Natural killer cell treated with Interleukin-12 subunit alpha and Interleukin-12 subunit beta and Interleukin-15 and Interleukin-18, amount 100 ng/mL, for 72 hours (primary cell): ENCODE measurements around the gene TTLL10. TPM values are rescaled to one million over a fixed set of nuclear protein-coding genes. Genes with fewer than 3 reads are reported as not detected.
"Not testable (repeated sequence)": the region's sequence is repeated elsewhere in the genome, so short reads cannot be mapped to it uniquely, and the experiment has no call there.

Source experiments
- ATAC-seq, 2 donors: fragments of 150-1000 bp; cut with Tn5 transposase in 1 of 2; sonication (Bioruptor Pico), chemical (Tn5 transposase) in 1 of 2; 2 replicates each; pipeline ENCODE4 v1.10.0; 2021
- DNase-seq: peaks from one replicate; pipeline ENCODE4 v3.0.0; 2022; ENCODE audit warnings: low spot score
- H3K27ac Mint-ChIP-seq, 2 donors: 1 replicate in 1 of 2; 2 replicates in 1 of 2; pipeline ENCODE4 v1.8.0; 2022; ENCODE audit warnings: mixed read lengths in 2 of 2, mild to moderate bottlenecking in 1 of 2, moderate library complexity in 1 of 2
- H3K27me3 Mint-ChIP-seq, 2 donors: 1 replicate in 1 of 2; 2 replicates in 1 of 2; pipeline ENCODE4 v1.8.0; 2022; ENCODE audit warnings: mixed read lengths in 2 of 2
- H3K36me3 Mint-ChIP-seq: one replicate; pipeline ENCODE4 v1.8.0; 2022; ENCODE audit warnings: mixed read lengths
- H3K4me1 Mint-ChIP-seq, 2 donors: 1 replicate in 1 of 2; 2 replicates in 1 of 2; pipeline ENCODE4 v1.8.0; 2022; ENCODE audit warnings: low read depth in 2 of 2, mixed read lengths in 2 of 2, mild to moderate bottlenecking in 1 of 2
- H3K4me3 Mint-ChIP-seq: one replicate; pipeline ENCODE4 v1.8.0; 2022; ENCODE audit warnings: mixed read lengths
- H3K9me3 Mint-ChIP-seq: 2 replicates; pipeline ENCODE4 v1.8.0; 2022; ENCODE audit warnings: mixed read lengths
- total RNA-seq, 2 donors: library from RNA; stranded (reverse); gene quantifications; one replicate each; pipeline ENCODE4 v1.2.3, GENCODE V29; 2022

The TTLL10 gene
- total RNA-seq, 2 donors from 2014 or later = 0.31 TPM; not detected in 1

GRCh38 chr1:1167398-1167821 lies 6.3 kb upstream of the TTLL10 start:
- H3K4me3 Mint-ChIP-seq = no peak overlapping the region
- DNase-seq (no peak), ATAC-seq (no peak)
- peaks cover 5 to 14% of the 10 kb centered on the region in 2 donors for H3K4me1 Mint-ChIP-seq
- H3K27ac Mint-ChIP-seq = no peak overlapping the region
- no peaks in the 10 kb centered on the region for H3K36me3 Mint-ChIP-seq
- H3K27me3 Mint-ChIP-seq = peaks cover 0 to 2% of the 10 kb centered on the region in 2 donors
- H3K9me3 Mint-ChIP-seq = no peaks in the 10 kb centered on the region

GRCh38 chr1:1167841-1168450 lies 5.7 kb upstream of the TTLL10 start:
- Mint-ChIP-seq H3K36me3 (no peaks in the 10 kb centered on the region), H3K27ac (no peak overlapping the region)
- no peak for ATAC-seq

GRCh38 chr1:1168451-1169411 lies 4.9 kb upstream of the TTLL10 start:
- Mint-ChIP-seq H3K27ac (no peak overlapping the region), H3K27me3 (peaks cover 0 to 2% of the 10 kb centered on the region in 2 donors), H3K9me3 (no peaks in the 10 kb centered on the region), H3K4me1 (peaks cover 5 to 14% of the 10 kb centered on the region in 2 donors), H3K4me3 (no peak overlapping the region), H3K36me3 (no peaks in the 10 kb centered on the region)
- ATAC-seq (no peak), DNase-seq (no peak)

More at GRCh38 chr1:1167841-1168450, 5.7 kb upstream of the TTLL10 start:
- peaks cover 0 to 2% of the 10 kb centered on the region in 2 donors for H3K27me3 Mint-ChIP-seq
- H3K4me1 Mint-ChIP-seq = peaks cover 5 to 14% of the 10 kb centered on the region in 2 donors
- no peak for DNase-seq
- no peaks in the 10 kb centered on the region for H3K9me3 Mint-ChIP-seq
- no peak overlapping the region for H3K4me3 Mint-ChIP-seq

GRCh38 chr1:1169429-1170214 lies 4.1 kb upstream of the TTLL10 start:
- Mint-ChIP-seq H3K27ac (no peak overlapping the region), H3K36me3 (no peaks in the 10 kb centered on the region), H3K4me1 (peaks cover 5 to 14% of the 10 kb centered on the region in 2 donors), H3K9me3 (no peaks in the 10 kb centered on the region), H3K27me3 (peaks cover 0 to 2% of the 10 kb centered on the region in 2 donors), H3K4me3 (no peak overlapping the region)
- no peak for DNase-seq
- ATAC-seq = no peak

GRCh38 chr1:1170215-1171091 lies 3.2 kb upstream of the TTLL10 start:
- Mint-ChIP-seq H3K9me3 (no peaks in the 10 kb centered on the region), H3K36me3 (no peaks in the 10 kb centered on the region), H3K27ac (no peak overlapping the region), H3K4me1 (peaks cover 5 to 14% of the 10 kb centered on the region in 2 donors), H3K4me3 (no peak overlapping the region), H3K27me3 (peaks cover 0 to 4% of the 10 kb centered on the region in 2 donors)
- ATAC-seq (no peak), DNase-seq (no peak)

- Mint-ChIP-seq H3K36me3 (no peaks in the 10 kb centered on the region), H3K4me3 (no peak overlapping the region), H3K9me3 (no peaks in the 10 kb centered on the region), H3K27ac (no peak overlapping the region), H3K27me3 (peaks cover 0 to 6% of the 10 kb centered on the region in 2 donors), H3K4me1 (peaks cover 0 to 9% of the 10 kb centered on the region in 2 donors)
- DNase-seq (no peak), ATAC-seq (no peak)
Observed at GRCh38 chr1:1171161-1171545, 2.5 kb upstream of the TTLL10 start.

GRCh38 chr1:1171546-1172340 lies 1.9 kb upstream of the TTLL10 start:
- peaks cover 0 to 9% of the 10 kb centered on the region in 2 donors for H3K4me1 Mint-ChIP-seq
- DNase-seq (no peak), ATAC-seq (peak; percentile 29 to 65)
- no peaks in the 10 kb centered on the region for H3K9me3 Mint-ChIP-seq
- H3K36me3 Mint-ChIP-seq = no peaks in the 10 kb centered on the region
- no peak overlapping the region for H3K27ac Mint-ChIP-seq
- peaks cover 3 to 7% of the 10 kb centered on the region in 2 donors for H3K27me3 Mint-ChIP-seq
- H3K4me3 Mint-ChIP-seq = no peak overlapping the region

GRCh38 chr1:1173061-1173792 lies 453 bp upstream of the TTLL10 start:
- Mint-ChIP-seq H3K4me1 (peaks cover 0 to 13% of the 10 kb centered on the region in 2 donors), H3K9me3 (no peaks in the 10 kb centered on the region), H3K36me3 (no peaks in the 10 kb centered on the region), H3K27me3 (peaks cover 9 to 11% of the 10 kb centered on the region in 2 donors), H3K27ac (no peak overlapping the region), H3K4me3 (no peak overlapping the region)
- peak in 1 of 2 donors; percentile 11 for ATAC-seq
- no peak for DNase-seq

GRCh38 chr1:1175221-1176062 lies 1.8 kb downstream of the TTLL10 start:
- no peak overlapping the region for H3K4me3 Mint-ChIP-seq
- H3K9me3 Mint-ChIP-seq = no peaks in the 10 kb centered on the region
- peaks cover 0 to 10% of the 10 kb centered on the region in 2 donors for H3K4me1 Mint-ChIP-seq
- peaks cover 9 to 11% of the 10 kb centered on the region in 2 donors for H3K27me3 Mint-ChIP-seq
- no peak overlapping the region for H3K27ac Mint-ChIP-seq
- no peak for DNase-seq
- no peaks in the 10 kb centered on the region for H3K36me3 Mint-ChIP-seq
- ATAC-seq = no peak

- DNase-seq, H3K27ac Mint-ChIP-seq, H3K4me3 Mint-ChIP-seq, H3K9me3 Mint-ChIP-seq, ATAC-seq, H3K36me3 Mint-ChIP-seq: not testable (repeated sequence)
- Mint-ChIP-seq H3K27me3 (peaks cover 9 to 13% of the 10 kb centered on the region in 2 donors), H3K4me1 (peaks cover 3 to 12% of the 10 kb centered on the region in 2 donors)
Observed at GRCh38 chr1:1176063-1176761, 2.5 kb downstream of the TTLL10 start.

GRCh38 chr1:1176931-1177330 lies 3.3 kb downstream of the TTLL10 start:
- no peak overlapping the region for H3K4me3 Mint-ChIP-seq
- no peaks in the 10 kb centered on the region for H3K9me3 Mint-ChIP-seq
- ATAC-seq (no peak), DNase-seq (no peak)
- H3K4me1 Mint-ChIP-seq = peaks cover 8 to 18% of the 10 kb centered on the region in 2 donors
- peaks cover 9 to 15% of the 10 kb centered on the region in 2 donors for H3K27me3 Mint-ChIP-seq
- H3K27ac Mint-ChIP-seq = peak overlapping the region in 1 of 2 donors; percentile 0
- H3K36me3 Mint-ChIP-seq = no peaks in the 10 kb centered on the region
